ENCODE measurements around the gene DDX10. TPM values are rescaled to one million over a fixed set of nuclear protein-coding genes. Genes with fewer than 3 reads are reported as not detected.

Gene DDX10
- total and polyA plus RNA-seq, 4 donors = 8.0 to 11.8 (median 9.0) TPM

GRCh38 chr11:108838102-108838791 lies 173.4 kb downstream of the DDX10 start:
- TF ChIP-seq RAD21 (IDR thresholded peaks at IDR 0.05) (no peak), HNF4G (IDR thresholded peaks at IDR 0.05) (no peak), FOXA1 (IDR thresholded peaks at IDR 0.05) (no peak), JUND (IDR thresholded peaks at IDR 0.05) (no peak), HNF4A (conservative IDR thresholded peaks at IDR 0.05) (no peak), FOXA2 (IDR thresholded peaks at IDR 0.05) (no peak), NR2F2 (IDR thresholded peaks at IDR 0.05) (no peak), TAF1 (conservative IDR thresholded peaks at IDR 0.05) (no peak), YY1 (IDR thresholded peaks at IDR 0.05) (no peak), SP1 (IDR thresholded peaks at IDR 0.05) (no peak), GABPA (IDR thresholded peaks at IDR 0.05 in 1 of 2, conservative IDR thresholded peaks at IDR 0.05 in 1 of 2) (no peak), EGR1 (IDR thresholded peaks at IDR 0.05; ENCODE audit: low read depth in 2 of 2) (no peak), ZBTB33 (IDR thresholded peaks at IDR 0.05) (no peak), RXRA (IDR thresholded peaks at IDR 0.05) (no peak), REST (IDR thresholded peaks at IDR 0.05) (no peak)
- TF ChIP-seq, protein P1, sequence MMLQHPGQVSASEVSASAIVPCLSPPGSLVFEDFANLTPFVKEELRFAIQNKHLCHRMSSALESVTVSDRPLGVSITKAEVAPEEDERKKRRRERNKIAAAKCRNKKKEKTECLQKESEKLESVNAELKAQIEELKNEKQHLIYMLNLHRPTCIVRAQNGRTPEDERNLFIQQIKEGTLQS (IDR thresholded peaks at IDR 0.05) = no peak
- TF ChIP-seq, protein P2, sequence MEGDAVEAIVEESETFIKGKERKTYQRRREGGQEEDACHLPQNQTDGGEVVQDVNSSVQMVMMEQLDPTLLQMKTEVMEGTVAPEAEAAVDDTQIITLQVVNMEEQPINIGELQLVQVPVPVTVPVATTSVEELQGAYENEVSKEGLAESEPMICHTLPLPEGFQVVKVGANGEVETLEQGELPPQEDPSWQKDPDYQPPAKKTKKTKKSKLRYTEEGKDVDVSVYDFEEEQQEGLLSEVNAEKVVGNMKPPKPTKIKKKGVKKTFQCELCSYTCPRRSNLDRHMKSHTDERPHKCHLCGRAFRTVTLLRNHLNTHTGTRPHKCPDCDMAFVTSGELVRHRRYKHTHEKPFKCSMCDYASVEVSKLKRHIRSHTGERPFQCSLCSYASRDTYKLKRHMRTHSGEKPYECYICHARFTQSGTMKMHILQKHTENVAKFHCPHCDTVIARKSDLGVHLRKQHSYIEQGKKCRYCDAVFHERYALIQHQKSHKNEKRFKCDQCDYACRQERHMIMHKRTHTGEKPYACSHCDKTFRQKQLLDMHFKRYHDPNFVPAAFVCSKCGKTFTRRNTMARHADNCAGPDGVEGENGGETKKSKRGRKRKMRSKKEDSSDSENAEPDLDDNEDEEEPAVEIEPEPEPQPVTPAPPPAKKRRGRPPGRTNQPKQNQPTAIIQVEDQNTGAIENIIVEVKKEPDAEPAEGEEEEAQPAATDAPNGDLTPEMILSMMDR (IDR thresholded peaks at IDR 0.05; ENCODE audit: low read depth, low read length, missing input control) = no peak
- TF ChIP-seq, protein P3, sequence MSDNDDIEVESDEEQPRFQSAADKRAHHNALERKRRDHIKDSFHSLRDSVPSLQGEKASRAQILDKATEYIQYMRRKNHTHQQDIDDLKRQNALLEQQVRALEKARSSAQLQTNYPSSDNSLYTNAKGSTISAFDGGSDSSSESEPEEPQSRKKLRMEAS (IDR thresholded peaks at IDR 0.05) = no peak
- Histone ChIP-seq H3K4me1 (ENCODE audit: control insufficient read depth in 4 of 4, insufficient read depth in 4 of 4, low read length in 3 of 4) (no peaks in the 10 kb centered on the region), H3K9ac (ENCODE audit: low read depth in 1 of 2, low read length in 2 of 2) (no peak overlapping the region), H3K27ac (ENCODE audit: low read depth in 1 of 2, low read length in 2 of 2) (no peak overlapping the region), H3K27me3 (ENCODE audit: control insufficient read depth in 4 of 4, insufficient read depth in 4 of 4, low read length in 3 of 4) (no peaks in the 10 kb centered on the region), H3K4me3 (ENCODE audit: low read depth in 1 of 3, low read length in 3 of 3) (no peak overlapping the region), H3K36me3 (ENCODE audit: control insufficient read depth in 4 of 4, insufficient read depth in 3 of 4, low read depth in 1 of 4, low read length in 3 of 4) (peaks cover 0 to 13% (median 3%) of the 10 kb centered on the region in 4 donors), H3K9me3 (ENCODE audit: control insufficient read depth in 4 of 4, low read length in 3 of 4) (no peaks in the 10 kb centered on the region)
- DNase-seq (ENCODE audit: low spot score) = no peak
- 94% methylated on average over 3 of the region's 3 CpGs for WGBS
